Activated CD4-positive, alpha-beta T cell treated with anti-CD3 and anti-CD28 coated beads for 36 hours (primary cell): ENCODE measurements around the gene MRPL2. TPM values are rescaled to one million over a fixed set of nuclear protein-coding genes. Genes with fewer than 3 reads are reported as not detected.

Source experiments
- ATAC-seq: fragments of 200-7000 bp; cut with Tn5 transposase; one replicate; pipeline ENCODE4 v1.10.0; 2021; ENCODE audit warnings: mild to moderate bottlenecking, moderate library complexity
- CTCF ChIA-PET: fragments of 350-600 bp; sonication (Branson Sonifier 250); formaldehyde crosslinking; loops from one replicate; lab custom pipeline; 2021; ENCODE audit warnings: antibody characterized with exemption; lab: Charles Lee
- POLR2A ChIA-PET: fragments of 350-600 bp; sonication (Branson Sonifier 250); formaldehyde crosslinking; loops from one replicate; lab custom pipeline; 2021; ENCODE audit warnings: antibody characterized with exemption, inconsistent platforms; lab: Charles Lee
- DNase-seq: peaks from one replicate; pipeline ENCODE4 v3.0.0-alpha.2; 2020
- H3K27ac Mint-ChIP-seq: one replicate; pipeline ENCODE4 v1.8.0; 2021; ENCODE audit warnings: mixed read lengths
- H3K27me3 Mint-ChIP-seq: one replicate; pipeline ENCODE4 v1.8.0; 2021; ENCODE audit warnings: mixed read lengths
- H3K36me3 Mint-ChIP-seq: one replicate; pipeline ENCODE4 v1.8.0; 2021; ENCODE audit warnings: low read depth, mixed read lengths
- H3K4me1 Mint-ChIP-seq: one replicate; pipeline ENCODE4 v1.8.0; 2021; ENCODE audit warnings: mixed read lengths
- H3K4me3 Mint-ChIP-seq: one replicate; pipeline ENCODE4 v1.8.0; 2021; ENCODE audit warnings: mild to moderate bottlenecking, moderate library complexity, mixed read lengths
- H3K9me3 Mint-ChIP-seq: one replicate; pipeline ENCODE4 v1.8.0; 2021; ENCODE audit warnings: low read depth, mixed read lengths
- intact Hi-C, 2 experiments: fragments of 100-400 bp; cut with DNase I in 1 of 2; cut with micrococcal nuclease in 1 of 2; formaldehyde crosslinking; loops; one replicate each; pipeline versions ENCODE4 v1.14.2 to v1.15.1; 2022 to 2024; cut with DNase I, micrococcal nuclease
- total RNA-seq, 2 experiments: library from RNA; stranded (reverse); gene quantifications; one replicate each; pipeline ENCODE4 v1.2.3, GENCODE V29; 2021

Gene MRPL2
- total RNA-seq, 2 experiments from 2014 or later: 93.9 to 110 TPM

DNA sequence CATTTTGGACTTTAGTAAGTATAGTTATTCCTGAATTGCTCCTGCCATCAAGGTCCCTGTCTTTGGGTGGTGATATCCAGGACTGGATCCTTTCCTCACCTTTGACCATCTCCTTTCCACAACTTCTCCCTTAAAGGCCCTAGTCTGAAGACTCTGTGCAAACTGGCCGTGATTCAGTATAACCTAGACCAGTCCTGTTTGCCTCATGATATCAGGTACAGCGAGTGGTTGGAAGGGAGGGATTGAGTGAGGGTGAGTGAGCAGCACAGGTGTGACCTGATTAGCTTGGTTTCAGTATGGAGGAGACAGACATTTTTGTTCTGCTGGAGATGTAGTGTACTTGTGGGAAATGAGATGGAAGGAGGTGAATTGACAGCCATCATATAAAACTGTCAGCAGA, 40.1 kb downstream of the MRPL2 start:
- Mint-ChIP-seq H3K4me3 (no peak overlapping the region), H3K4me1 (peaks cover 42% of the 10 kb centered on the region), H3K36me3 (peaks cover 26% of the 10 kb centered on the region), H3K9me3 (no peaks in the 10 kb centered on the region), H3K27me3 (no peaks in the 10 kb centered on the region), H3K27ac (no peak overlapping the region)
- no peak for ATAC-seq
- intact Hi-C loops: no loop called here
- CTCF ChIA-PET: interaction anchor here (0.6 kb wide), 2 partner anchors 8 to 586 kb away, joined by 3 read pairs; no protein-coding TSS in a partner anchor
- POLR2A ChIA-PET: no interaction called here
- DNase-seq: no peak

DNA sequence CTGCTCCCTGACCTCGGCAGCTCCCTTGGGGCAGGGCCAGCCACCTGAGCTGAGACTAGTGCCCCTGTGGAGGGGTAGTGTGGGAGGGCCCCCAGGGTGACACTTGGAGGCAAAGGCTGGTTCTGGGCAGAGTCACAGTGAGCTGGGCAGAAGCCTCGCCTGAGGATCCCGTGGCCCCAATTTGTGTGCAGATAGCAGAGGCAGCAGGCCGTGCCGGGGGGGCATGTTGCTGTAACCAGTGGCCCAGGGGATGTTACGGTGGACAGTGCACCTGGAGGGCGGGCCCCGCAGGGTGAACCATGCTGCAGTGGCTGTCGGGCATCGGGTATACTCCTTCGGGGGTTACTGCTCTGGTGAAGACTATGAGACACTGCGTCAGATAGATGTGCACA, 42.3 kb downstream of the MRPL2 start:
- CTCF ChIA-PET: interaction anchor here (1.2 kb wide), 1 partner anchor 117 kb away, joined by 4 read pairs; no protein-coding TSS in a partner anchor
- ATAC-seq: no peak
- Mint-ChIP-seq H3K27me3 (no peaks in the 10 kb centered on the region), H3K27ac (no peak overlapping the region), H3K36me3 (peaks cover 38% of the 10 kb centered on the region), H3K4me1 (peaks cover 42% of the 10 kb centered on the region), H3K9me3 (no peaks in the 10 kb centered on the region), H3K4me3 (no peak overlapping the region)
- no peak for DNase-seq
- POLR2A ChIA-PET: interaction anchor here (0.5 kb wide), 1 partner anchor 319 kb away, joined by 8 read pairs; no protein-coding TSS in a partner anchor
- intact Hi-C loops: no loop called here

DNA sequence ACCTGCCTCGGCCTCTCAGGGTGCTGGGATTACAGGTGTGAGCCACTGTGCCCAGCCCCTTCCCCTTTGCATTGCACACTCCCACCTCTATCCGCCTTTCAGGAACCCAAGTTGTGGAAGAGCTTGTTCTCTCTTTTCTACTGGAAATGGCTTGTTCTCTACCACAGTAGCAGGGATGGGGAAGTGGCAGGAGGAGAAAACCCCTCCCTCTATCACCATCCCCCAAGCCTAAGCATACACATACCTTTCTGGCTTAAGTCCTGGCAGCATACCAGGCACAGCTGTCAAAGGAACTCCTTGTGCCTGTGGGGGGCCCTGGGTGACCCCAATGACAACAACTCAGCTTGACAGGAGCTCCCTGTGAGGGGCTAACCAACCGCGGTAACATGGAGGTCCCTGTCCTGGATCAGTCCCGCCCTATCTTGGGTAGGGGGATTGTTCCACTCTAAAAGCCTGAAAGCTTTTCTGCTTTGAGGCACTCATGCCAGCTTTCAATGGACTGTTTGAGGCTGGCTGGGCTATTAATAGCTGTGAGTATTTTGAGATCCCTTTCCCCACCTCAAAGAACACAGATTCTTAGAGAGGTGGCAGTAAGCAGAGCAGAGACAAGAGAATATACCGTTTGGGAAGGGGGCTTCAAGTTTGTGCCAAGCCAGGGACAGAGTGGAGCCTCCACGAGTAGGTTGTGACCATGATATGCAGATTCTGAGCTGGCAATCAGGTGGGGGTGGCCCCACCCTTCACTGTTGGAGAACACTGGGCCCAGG, 42.9 kb downstream of the MRPL2 start:
- no peak for DNase-seq
- Mint-ChIP-seq H3K36me3 (peaks cover 40% of the 10 kb centered on the region), H3K9me3 (no peaks in the 10 kb centered on the region), H3K4me1 (peaks cover 47% of the 10 kb centered on the region), H3K4me3 (peak overlapping the region; percentile 27), H3K27me3 (no peaks in the 10 kb centered on the region), H3K27ac (peak overlapping the region; percentile 70)
- ChIA-PET CTCF (interaction anchor here (1.2 kb wide), 1 partner anchor 116 kb away, joined by 4 read pairs; no protein-coding TSS in a partner anchor), POLR2A (interaction anchor here (0.5 kb wide), 2 partner anchors 319 to 411 kb away, joined by 3 to 8 read pairs; partner anchors contain the start of gene ABCC10)
- intact Hi-C loops: no loop called here
- no peak for ATAC-seq

DNA sequence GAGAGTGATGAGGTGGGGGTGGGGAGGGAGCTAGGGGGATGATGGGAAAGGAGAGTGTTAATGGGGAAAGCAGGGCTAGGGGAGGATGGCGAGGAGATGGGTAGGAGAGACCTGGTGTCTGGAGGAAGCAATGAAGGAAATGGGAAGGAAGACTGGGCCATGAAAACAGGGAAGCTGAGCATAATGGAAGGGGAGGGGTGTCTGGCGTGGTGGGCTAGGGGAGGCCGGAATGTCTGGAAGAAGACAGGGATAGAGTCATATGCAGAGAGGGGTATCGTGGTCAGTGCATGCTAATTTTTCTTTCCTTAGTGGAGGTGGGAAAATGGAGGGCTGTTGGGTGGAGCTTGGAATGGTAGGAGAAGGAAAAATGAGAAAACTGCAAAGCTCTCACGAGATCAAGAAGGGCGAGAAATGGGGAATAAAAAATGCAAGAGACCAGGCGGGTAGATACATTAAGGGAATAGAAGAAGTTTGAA, 44.8 kb downstream of the MRPL2 start:
- DNase-seq (no peak), ATAC-seq (no peak)
- Mint-ChIP-seq H3K27ac (peak overlapping the region; percentile 87), H3K4me1 (peaks cover 39% of the 10 kb centered on the region), H3K9me3 (no peaks in the 10 kb centered on the region), H3K4me3 (peak overlapping the region; percentile 91), H3K27me3 (no peaks in the 10 kb centered on the region), H3K36me3 (peaks cover 43% of the 10 kb centered on the region)
- POLR2A ChIA-PET: interaction anchor here (0.6 to 2.1 kb wide), 7 partner anchors 17 to 461 kb away, joined by 3 to 10 read pairs (median 8); partner anchors contain the start of genes CNPY3, KLC4, MRPL2 and PEX6
- intact Hi-C loops: loop anchor here (1.0 to 5.0 kb wide), 11 partner anchors 39 to 613 kb away; partner anchors contain the start of genes KLC4 (in 2 of the 2), MRPL2 (in 2 of the 2), SRF (in 2 of the 2) and ABCC10 (in 1 of the 2)
- CTCF ChIA-PET: interaction anchor here (0.5 to 1.5 kb wide), 11 partner anchors 8 to 1227 kb away, joined by 3 to 9 read pairs (median 3); partner anchors contain the start of genes CUL7, PEX6 and TOMM6

DNA sequence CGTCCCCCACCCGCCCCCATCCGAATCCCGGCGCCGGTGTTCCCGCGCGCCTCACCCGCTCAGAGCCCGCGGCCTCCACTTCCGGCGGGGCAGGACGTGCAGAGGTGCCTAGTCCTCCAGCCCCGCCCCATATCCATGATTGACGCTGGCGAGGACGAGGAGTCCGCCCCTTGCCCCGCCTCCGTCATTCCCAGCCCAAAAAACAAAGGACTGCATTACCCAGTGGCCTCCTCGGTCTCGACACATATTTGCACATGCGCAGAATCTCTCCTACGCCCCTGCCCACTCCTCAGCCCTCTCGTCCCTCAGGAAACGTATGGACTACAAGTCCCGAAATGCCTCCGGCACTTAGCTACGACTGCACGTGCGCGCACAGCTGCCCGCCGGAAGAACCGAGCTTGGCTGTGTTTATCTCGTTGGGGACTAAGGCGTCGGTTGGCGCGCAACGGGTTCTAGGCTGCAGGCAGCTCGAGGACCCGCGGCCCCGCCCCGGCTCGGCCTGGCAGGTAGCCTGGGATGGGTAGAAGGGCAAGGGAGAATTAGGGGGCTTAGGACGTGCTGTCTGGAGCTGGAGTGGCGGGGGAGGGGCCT, 45.3 kb downstream of the MRPL2 start, which contains the start of the genes KLHDC3 and MEA1:
TSS of gene KLHDC3 (plus strand) at position 407 of the 591 bp plus-strand sequence. CDS start 2,944 bp downstream, outside the sequence.
TSS of gene MEA1 (minus strand) at position 104 of the 591 bp plus-strand sequence. CDS start 133 bp downstream, outside the sequence.
- DNase-seq (peak; percentile 99), ATAC-seq (peak; percentile 96)
- POLR2A ChIA-PET: interaction anchor here (0.9 to 2.1 kb wide), 7 partner anchors 11 to 134 kb away, joined by 3 to 10 read pairs (median 7); partner anchors contain the start of genes CNPY3, KLC4, MRPL2 and PEX6
- intact Hi-C loops: loop anchor here (1.0 to 5.0 kb wide), 18 partner anchors 7 to 797 kb away; partner anchors contain the start of genes CNPY3 (in 2 of the 2), KLC4 (in 2 of the 2), MRPL2 (in 2 of the 2) and PEX6 (in 2 of the 2)
- Mint-ChIP-seq H3K4me3 (peak within 1 kb of the TSS; percentile 91), H3K9me3 (no peaks in the 10 kb centered on the region), H3K27ac (peak within 1 kb of the TSS; percentile 87), H3K36me3 (peaks cover 42% of the 10 kb centered on the region), H3K27me3 (no peaks in the 10 kb centered on the region), H3K4me1 (peaks cover 39% of the 10 kb centered on the region)
- CTCF ChIA-PET: interaction anchor here (0.5 to 1.5 kb wide), 12 partner anchors 8 to 1227 kb away, joined by 3 to 9 read pairs (median 3); partner anchors contain the start of genes CUL7, PEX6 and TOMM6

DNA sequence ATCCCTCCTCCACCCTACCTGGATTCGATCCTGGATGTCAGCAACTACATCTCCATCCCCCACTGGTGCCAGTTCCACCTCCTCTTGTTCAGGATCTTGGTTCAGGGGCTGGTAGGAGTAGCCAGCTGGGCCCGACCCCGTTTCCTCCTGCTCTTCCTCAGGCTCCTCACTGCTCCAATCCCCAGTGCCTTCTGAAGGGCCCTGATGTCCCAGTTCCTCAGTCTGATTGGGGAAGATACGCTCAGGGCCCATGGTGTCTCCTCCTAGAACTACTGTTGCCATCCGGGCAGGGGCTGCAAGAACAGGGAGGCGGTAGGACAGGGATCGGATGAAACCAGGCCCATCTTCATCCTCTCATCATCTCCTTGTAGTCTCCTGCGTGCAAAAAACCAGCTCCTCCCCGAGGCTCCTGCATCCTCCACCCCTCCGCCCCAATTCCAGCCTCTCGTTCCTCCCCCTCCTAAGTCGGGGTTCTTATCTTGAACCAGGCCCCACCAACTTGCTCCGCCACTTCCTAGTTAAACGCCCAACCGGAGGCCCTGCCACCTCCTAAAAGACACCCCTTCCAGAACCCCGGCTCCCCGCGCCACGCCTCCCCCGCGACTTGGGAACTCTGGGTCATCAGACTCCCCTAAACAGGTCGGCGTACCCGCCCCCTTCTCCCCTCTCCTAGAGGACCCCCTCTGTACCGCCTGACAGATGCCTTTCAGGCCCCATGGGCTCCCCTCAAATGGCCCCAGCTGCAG, 46.0 kb downstream of the MRPL2 start:
- no peaks in the 10 kb centered on the region for H3K27me3 Mint-ChIP-seq
- peaks cover 47% of the 10 kb centered on the region for H3K36me3 Mint-ChIP-seq
- POLR2A ChIA-PET: interaction anchor here (0.7 to 2.1 kb wide), 9 partner anchors 10 to 704 kb away, joined by 3 to 10 read pairs (median 4); partner anchors contain the start of genes CNPY3, KLC4, MRPL2 and PEX6

DNA sequence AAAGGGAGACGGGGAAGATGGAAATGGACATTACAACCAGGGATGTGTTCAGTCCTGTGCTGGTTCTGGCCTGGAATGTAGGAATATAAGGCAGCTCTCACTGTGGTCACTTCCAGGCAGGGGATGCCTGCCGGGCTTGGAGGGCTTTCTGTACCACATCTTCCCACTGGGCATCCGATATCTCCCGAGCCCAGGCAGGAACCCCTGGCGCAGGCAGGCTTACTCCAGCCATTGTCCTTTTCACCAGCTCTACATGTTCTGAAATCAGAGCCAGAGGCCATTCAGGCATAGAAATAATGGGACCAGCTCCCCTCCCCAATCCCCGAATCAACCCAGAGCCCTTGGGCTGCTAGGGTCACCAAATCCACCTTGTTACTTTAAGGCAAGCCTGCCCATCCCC, 46.9 kb downstream of the MRPL2 start:
- no peaks in the 10 kb centered on the region for H3K9me3 Mint-ChIP-seq
- ChIA-PET POLR2A (interaction anchor here (0.7 to 0.8 kb wide), 2 partner anchors 28 to 703 kb away, joined by 3 read pairs; partner anchors contain the start of gene PPP2R5D), CTCF (interaction anchor here (0.7 to 1.3 kb wide), 4 partner anchors 9 to 111 kb away, joined by 3 to 5 read pairs (median 4); partner anchors contain the start of gene PPP2R5D)
- DNase-seq (no peak), ATAC-seq (no peak)
- intact Hi-C loops: loop anchor here in 1 of 2 experiments (2.0 to 5.0 kb wide), 2 partner anchors 615 to 796 kb away; partner anchors contain the start of genes GTPBP2 and MRPS10
- peaks cover 39% of the 10 kb centered on the region for H3K4me1 Mint-ChIP-seq
- peak overlapping the region; percentile 91 for H3K4me3 Mint-ChIP-seq
- peaks cover 44% of the 10 kb centered on the region for H3K36me3 Mint-ChIP-seq
- peak overlapping the region; percentile 87 for H3K27ac Mint-ChIP-seq
- no peaks in the 10 kb centered on the region for H3K27me3 Mint-ChIP-seq

More for the DNA sequence above, 46.0 kb downstream of the MRPL2 start:
- DNase-seq: no peak
- CTCF ChIA-PET: interaction anchor here (0.6 to 1.5 kb wide), 8 partner anchors 10 to 130 kb away, joined by 3 to 9 read pairs (median 4); partner anchors contain the start of genes PEX6 and PPP2R5D
- Mint-ChIP-seq H3K4me3 (peak overlapping the region; percentile 91), H3K9me3 (no peaks in the 10 kb centered on the region), H3K27ac (peak overlapping the region; percentile 87), H3K4me1 (peaks cover 39% of the 10 kb centered on the region)
- ATAC-seq: peak; percentile 11
- intact Hi-C loops: loop anchor here (1.0 to 5.0 kb wide), 9 partner anchors 8 to 796 kb away; partner anchors contain the start of genes PEX6 (in 2 of the 2), PPP2R5D (in 2 of the 2), CNPY3 (in 1 of the 2) and GTPBP2 (in 1 of the 2)

DNA sequence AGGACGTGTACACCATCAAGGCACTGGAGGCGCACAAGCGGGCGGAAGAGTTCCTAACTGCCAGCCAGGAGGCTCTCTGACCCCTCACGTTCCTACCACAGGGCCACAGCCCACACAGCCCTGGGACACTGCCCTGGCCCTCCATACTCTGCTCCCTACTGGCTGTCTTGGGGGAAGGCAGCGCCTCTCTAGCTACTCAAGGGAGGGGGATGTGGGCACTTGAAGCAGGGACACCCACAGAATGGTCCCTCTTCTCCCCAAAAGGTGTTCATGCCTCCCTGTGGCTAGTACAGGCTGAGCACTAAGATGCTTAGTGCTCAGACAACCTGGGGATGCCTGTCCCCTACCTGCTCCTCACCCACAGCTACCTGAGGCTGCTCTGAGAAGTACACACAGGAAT, 48.0 kb downstream of the MRPL2 start:
- ChIA-PET CTCF (interaction anchor here (0.7 to 5.8 kb wide), 4 partner anchors 8 to 213 kb away, joined by 3 to 32 read pairs (median 4); partner anchors contain the start of gene PPP2R5D), POLR2A (interaction anchor here (1.0 kb wide), 1 partner anchor 82 kb away, joined by 3 read pairs; the partner anchor contains the start of gene CNPY3)
- H3K9me3 Mint-ChIP-seq: no peaks in the 10 kb centered on the region
- peaks cover 34% of the 10 kb centered on the region for H3K4me1 Mint-ChIP-seq
- H3K36me3 Mint-ChIP-seq: peaks cover 50% of the 10 kb centered on the region
- H3K27me3 Mint-ChIP-seq: no peaks in the 10 kb centered on the region
- DNase-seq (no peak), ATAC-seq (no peak)
- H3K27ac Mint-ChIP-seq: peak overlapping the region; percentile 45
- no peak overlapping the region for H3K4me3 Mint-ChIP-seq
- intact Hi-C loops: loop anchor here in 1 of 2 experiments (5.0 kb wide), 1 partner anchor 616 kb away; the partner anchor contains the start of gene GTPBP2

DNA sequence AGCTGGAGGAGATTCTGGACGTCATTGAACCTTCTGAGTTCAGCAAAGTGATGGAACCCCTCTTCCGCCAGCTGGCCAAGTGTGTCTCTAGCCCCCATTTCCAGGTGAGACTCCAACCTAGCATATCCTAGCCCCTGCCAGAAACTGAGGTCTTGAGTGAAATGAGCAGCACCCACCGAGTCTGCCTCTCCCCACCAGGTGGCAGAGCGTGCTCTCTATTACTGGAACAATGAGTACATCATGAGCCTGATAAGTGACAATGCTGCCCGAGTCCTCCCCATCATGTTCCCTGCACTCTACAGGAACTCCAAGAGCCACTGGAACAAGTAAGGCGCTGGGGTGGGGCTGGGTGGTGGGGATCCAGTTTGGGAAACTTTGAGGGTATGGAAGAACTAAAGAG, 50.1 kb downstream of the MRPL2 start:
- H3K27me3 Mint-ChIP-seq: no peaks in the 10 kb centered on the region
- no peak overlapping the region for H3K27ac Mint-ChIP-seq
- intact Hi-C loops: loop anchor here in 1 of 2 experiments (1.0 kb wide), 1 partner anchor 134 kb away; no protein-coding TSS in a partner anchor
- peaks cover 53% of the 10 kb centered on the region for H3K36me3 Mint-ChIP-seq
- POLR2A ChIA-PET: interaction anchor here (0.6 kb wide), 1 partner anchor 1185 kb away, joined by 3 read pairs; no protein-coding TSS in a partner anchor
- ATAC-seq: no peak
- peak; percentile 66 for DNase-seq
- peaks cover 22% of the 10 kb centered on the region for H3K4me1 Mint-ChIP-seq
- CTCF ChIA-PET: interaction anchor here (0.7 to 5.8 kb wide), 4 partner anchors 25 to 275 kb away, joined by 3 to 32 read pairs (median 4); no protein-coding TSS in a partner anchor
- H3K9me3 Mint-ChIP-seq: no peaks in the 10 kb centered on the region
- no peak overlapping the region for H3K4me3 Mint-ChIP-seq
